T1000 (cell line): Measurements from ENCODE around the gene TMEM134.
"Not testable (repeated sequence)": the region's sequence is repeated elsewhere in the genome, so short reads cannot be mapped to it uniquely, and the experiment has no call there.

Experiments
- DNase-seq: peaks from one replicate; lab custom pipeline; 2025; ENCODE audit warnings: mixed read lengths; lab: John Stamatoyannopoulos, UW

The TMEM134 gene, protein sequence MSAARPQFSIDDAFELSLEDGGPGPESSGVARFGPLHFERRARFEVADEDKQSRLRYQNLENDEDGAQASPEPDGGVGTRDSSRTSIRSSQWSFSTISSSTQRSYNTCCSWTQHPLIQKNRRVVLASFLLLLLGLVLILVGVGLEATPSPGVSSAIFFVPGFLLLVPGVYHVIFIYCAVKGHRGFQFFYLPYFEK

DNA sequence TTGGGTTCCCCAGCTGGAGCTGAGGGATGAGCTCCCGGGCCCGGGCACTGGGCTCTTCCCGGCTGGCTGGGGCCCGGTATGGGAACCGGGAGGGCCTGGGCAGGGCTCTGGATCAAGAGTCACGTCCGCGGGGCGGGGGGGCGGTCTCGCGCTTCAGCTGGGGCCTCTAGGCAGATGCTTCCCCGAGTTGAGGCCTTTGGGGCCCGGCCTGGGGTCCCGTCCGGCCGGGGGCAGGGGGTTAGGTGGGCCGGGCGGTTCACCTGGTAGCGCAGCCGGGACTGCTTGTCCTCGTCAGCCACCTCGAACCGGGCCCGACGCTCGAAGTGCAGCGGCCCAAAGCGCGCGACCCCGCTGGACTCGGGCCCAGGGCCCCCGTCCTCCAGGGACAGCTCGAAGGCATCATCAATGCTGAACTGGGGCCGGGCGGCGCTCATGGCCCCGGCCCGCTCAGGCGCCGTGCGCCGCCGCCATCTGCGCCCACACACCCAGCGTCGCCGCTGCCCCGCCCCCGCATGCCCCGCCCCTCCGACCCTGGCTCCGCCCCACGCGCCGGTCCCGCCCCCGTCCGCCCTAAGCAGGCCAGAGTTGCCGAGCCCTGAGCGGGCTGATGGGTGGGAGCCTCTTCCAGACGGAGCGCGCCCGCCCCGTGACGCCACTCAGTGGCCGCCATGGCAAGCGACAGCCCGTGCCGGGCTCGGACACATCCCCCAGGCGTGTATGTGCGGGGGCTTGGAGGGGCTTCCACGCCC lies at the start of gene TMEM134:
TSS of gene TMEM134 (minus strand) at position 493 of the 749 bp plus-strand sequence. CDS start at position 434, 59 bp downstream.
- DNase-seq: peak; percentile 88

DNA sequence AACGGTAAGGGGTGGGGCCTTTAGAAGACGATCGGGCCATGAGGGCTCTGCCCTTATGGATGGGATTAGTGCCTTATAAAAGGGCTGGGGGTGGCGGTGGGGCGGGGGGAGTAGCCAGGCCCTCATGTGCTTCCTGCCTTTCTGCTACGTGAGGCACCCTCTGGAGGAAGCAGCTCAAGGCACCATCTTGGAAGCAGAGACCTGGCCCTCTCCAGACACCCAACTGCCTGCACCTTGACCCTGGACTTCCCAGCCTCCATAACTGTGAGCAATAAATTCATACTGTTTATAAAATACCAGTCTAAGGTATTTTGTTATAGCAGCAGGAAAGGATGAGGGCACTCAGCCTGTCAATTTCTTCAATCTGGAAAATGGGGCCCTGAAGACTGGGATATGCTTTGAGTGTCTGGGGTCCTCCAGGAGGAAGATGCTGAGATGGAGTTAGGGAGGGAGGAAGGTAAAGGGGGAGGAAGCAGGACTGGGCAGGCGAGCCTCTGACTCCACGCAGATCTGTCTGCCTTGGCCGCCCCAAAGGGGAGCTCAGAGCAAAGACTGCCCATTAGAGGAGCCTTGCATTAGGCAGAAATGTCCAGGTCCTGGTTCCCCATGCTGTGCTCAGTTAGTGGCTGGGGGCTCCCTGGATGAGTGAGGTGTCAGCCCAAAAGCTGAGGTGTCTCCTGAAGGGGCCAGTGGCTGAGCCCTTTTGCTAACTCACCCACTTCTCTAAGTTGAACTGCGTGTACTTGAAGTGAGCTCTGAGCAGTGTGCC lies 48.9 kb upstream of the TMEM134 start:
- DNase-seq: no peak

DNA sequence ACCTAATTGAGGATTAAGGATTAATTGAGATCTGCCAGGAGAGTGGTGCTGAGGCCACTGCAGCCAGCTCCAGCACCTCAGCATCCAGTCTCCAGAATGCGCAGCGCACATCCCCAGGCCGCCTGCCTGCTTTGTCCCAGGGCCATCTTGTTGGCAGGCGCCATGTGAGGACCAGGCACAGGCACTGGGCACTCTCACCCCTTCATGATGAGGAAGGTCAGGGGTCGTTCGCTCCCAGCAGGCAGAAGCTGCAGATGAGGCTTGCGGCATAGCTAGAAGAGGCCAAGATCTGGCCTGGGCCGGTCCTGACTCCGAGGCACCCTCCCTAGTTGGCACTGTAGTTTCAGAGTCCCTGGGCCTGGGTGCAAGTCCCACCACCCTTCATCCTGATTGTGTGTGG lies 47.8 kb upstream of the TMEM134 start:
- no peak for DNase-seq

DNA sequence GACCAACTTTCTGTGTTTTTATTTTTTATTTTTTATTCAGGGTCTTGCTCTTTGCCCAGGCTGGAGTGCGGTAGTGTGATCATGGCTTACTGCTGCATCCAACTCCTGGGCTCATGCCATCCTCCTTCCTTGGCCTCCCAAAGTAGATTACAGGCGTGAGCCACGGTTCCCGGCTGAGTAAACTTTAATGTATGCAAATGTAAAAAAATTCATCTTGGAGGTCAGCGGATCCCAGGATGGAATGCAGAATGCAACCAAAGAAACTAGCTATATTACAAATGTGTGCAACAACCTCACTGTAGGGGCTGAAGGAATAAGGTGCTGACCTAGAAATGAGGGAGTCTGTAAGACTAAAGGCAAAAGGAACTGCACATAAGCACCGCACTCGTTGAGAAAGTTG lies 45.1 kb upstream of the TMEM134 start:
- DNase-seq: no peak

DNA sequence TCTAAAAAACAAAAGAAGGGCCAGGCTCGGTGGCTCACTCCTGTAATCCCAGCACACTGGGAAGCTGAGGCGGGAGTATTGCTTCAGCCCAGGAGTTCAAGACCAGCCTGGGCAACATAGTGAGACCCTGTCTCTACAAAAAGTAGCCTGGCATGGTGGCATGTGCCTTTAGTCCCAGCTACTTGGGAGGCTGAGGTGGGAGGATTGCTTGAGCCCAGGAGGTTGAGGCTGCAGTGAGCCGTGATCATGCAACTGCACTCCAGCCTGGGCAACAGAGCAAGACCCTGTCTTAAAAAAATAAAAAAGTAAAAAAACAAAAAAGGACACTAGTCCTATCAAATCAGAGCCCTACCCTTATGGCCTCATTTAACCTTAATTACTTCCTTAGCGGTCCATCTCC lies 42.5 kb upstream of the TMEM134 start:
- not testable (repeated sequence) for DNase-seq

DNA sequence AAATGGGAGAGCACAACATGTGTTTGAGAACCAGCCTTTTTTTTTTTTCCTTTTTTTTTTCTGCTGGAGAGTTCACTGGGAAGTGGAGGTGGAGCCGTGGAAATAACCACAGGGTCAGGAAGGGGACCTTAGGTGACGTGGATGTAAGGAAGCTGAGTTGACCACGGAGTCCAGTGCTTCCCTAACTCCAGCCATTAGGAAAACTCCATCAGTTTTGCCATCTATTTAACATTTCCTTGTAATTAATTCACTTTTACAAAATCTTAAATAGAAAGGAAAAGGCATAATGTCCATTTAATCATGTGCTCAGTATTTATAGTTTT lies 40.9 kb upstream of the TMEM134 start:
- no peak for DNase-seq

DNA sequence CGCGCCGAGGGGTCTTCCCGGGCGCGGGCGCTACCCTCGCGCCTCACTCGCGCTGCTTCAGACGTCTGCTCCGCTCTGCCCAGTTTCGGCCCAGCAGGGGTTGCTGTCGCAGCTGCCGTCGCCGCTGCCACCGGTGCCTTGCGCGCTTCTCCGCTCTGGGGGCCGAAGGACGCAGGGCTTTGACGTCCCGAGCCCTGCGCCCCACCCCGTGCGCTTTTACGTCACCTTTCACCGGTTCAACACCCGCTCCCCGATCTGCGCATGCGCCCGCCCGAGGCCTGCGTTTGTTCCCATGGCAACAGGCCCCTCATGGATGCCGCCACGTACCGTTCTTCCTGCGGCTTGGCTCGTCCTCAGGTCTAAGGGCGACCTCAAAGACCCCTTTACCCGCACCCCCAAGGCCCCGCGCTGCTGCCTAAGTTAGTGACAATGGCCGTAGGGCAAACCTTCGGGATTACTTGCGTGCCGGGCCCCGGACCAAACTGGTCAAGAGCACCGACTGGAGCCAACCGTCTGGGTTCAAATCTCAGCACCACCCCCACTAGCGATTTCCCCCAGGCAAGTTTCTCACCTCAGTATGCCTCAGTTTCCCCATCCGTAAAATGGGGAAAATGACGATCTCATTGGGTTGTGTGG lies 39.6 kb upstream of the TMEM134 start:
- DNase-seq: peak; percentile 98

DNA sequence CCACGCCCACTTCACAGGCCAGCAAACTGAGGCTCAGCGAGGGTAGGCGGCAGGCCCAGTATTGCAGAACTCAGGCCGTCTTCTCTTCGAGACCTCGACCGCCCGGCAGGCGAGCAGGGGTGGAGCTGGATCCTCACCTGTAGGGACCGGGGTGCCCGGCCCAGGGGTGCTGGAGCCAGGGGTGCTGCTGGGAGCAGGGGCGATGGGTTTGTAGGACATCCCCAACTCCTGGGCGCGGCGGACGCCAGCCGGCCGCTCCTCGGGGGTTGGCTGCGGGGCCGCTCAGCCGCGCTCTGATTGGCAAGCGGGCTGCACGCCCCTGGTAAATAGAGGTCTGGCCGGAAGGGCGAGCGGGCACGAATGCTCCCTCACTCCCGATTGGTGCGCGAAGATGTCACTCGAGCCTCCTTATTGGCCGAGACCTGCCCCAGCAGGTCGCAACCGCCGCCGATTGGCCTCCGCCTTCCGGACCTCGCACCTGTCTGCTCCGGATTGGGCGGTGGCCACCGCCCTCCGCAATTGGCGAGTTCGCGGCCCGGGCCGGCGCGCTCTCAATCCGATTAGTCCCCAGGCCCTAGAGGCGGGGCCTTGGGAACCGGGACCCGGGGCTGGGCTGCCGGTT lies 38.9 kb upstream of the TMEM134 start, which contains the start of gene CDK2AP2:
TSS of gene CDK2AP2 (minus strand) at position 299 of the 622 bp plus-strand sequence. CDS start at position 219, 80 bp downstream.
- peak; percentile 98 for DNase-seq

DNA sequence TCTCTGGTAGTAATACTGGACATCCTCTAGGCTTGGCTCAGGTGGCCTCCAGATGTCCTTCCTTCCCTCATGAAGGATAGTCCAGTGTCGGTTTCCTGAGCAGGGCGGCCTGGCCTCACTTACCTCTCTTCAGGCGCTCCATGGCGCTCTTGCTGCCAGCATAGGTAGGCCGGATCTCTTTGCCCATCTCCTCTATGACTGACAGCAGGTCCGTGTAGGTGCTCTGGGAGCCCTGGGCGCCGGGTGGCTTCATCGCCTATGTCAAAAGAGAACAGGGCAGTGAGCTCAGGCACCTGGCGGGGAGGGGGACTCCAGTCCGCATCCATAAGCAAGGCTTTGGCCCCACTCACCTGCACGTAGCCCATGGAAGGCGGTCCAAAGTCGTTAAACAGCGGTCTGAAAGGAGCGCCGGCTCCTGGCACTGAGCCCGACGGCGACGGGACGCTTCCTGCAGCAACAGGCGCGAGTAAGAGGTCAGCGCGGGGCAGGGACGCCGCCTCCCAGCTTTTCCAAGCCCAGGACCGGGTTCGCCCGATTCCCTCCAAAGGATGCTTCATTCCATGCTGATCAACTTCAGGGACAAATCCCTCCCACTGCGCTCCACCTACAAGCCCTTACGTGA lies 38.3 kb upstream of the TMEM134 start:
- DNase-seq: no peak

DNA sequence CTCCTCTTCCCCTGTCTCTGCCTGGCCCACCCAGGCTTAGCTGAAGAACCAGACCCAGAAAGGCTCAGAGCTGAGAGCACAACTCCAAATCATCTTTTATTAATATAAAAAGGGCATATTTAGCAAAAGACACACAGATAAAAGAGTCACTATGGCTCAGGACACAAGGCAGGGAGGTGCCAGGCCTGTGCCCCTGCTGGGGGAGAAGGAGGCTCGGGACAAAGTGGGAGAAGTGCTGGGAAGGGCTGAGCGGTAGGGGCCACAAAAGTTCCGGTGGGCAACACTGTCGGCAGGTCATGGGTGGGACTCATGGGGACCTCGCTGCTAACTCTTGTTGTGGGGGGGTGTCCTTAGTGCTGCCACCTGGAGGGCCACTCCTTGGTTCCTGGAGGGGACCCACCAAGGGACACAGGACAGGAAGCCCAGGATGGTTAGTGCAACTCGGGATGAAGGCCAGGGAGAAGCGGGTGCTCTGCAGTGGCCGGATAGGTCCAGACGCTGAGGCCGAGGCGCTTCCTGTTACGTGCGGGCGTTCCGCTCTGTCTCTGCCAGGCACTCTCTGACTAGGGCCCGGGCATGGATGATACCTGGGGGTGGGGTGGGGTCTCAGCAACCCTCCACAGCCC lies 37.5 kb upstream of the TMEM134 start:
- DNase-seq: no peak

DNA sequence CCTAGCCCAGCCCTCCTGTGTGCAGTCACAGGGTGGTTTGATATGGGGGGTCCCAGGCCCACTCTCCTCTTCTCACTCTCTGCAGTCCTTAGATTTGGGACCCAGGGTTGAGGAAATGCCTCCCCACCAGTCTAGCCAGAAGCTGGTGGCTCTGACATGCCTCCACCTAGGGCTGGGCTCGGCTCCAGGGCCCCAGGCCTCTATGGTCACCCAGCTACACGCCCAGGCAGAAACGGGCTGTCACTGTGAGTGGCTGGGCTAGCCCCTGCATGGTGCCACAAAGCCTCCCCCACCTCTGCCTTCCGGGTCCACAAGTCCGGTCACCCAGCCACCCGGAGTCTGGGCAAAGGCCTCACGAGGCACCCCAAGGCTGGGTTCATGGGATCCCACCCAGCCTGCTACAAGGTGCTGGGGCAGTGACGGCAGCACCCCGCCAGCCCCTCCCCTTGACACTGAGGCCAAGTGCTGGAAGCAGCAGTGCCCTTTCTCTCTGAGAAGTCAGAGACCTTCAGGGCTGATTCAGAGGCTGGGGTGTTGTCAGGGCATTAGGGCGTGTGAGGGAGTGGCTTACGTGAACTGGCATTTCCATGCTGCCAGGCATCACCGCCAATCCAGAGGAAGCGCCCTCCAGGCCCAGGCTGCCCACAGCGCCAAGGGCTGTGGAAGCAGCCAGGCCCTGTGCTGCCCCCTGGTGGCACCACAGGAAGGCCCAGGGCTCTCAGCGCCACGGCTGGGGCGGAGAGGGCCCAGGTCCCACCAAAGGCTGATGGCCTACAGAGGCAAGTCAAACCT lies 36.8 kb upstream of the TMEM134 start:
- DNase-seq: peak; percentile 94

DNA sequence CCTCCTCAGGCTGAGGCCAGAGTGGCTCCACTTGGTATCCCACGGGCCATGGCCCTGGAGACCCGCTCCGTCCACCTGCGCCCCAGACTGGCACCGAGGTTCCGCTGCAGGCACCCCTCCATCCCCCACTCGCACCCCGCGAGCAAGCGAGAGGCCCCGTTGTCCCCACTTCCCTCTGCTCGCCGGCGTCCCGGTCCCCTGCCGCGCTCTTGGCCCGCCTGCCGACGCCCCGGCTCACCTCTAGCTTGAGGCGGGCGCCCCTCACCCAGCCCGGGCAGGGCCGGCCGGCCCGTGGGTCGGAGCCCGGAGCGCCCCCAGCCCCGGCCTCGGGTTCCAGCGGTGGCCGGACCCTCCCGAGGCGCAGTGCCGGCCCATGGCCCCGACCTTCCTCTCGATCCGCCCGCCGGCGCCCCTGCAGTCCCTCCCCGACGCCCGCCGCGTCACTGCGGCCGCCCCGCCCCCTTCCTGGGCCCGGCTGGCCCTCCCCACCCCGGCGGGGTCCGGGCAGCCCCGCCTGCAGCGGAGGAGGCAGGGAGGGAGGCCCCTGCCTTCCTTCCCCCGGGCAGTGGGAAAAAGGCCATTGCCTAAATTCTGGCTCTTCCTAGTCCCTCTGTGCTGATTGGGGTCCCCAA lies 36.0 kb upstream of the TMEM134 start, which contains the start of gene PITPNM1:
TSS of gene PITPNM1 (minus strand) at position 414 of the 632 bp plus-strand sequence. CDS start 1,183 bp downstream, outside the sequence.
- peak; percentile 52 for DNase-seq

DNA sequence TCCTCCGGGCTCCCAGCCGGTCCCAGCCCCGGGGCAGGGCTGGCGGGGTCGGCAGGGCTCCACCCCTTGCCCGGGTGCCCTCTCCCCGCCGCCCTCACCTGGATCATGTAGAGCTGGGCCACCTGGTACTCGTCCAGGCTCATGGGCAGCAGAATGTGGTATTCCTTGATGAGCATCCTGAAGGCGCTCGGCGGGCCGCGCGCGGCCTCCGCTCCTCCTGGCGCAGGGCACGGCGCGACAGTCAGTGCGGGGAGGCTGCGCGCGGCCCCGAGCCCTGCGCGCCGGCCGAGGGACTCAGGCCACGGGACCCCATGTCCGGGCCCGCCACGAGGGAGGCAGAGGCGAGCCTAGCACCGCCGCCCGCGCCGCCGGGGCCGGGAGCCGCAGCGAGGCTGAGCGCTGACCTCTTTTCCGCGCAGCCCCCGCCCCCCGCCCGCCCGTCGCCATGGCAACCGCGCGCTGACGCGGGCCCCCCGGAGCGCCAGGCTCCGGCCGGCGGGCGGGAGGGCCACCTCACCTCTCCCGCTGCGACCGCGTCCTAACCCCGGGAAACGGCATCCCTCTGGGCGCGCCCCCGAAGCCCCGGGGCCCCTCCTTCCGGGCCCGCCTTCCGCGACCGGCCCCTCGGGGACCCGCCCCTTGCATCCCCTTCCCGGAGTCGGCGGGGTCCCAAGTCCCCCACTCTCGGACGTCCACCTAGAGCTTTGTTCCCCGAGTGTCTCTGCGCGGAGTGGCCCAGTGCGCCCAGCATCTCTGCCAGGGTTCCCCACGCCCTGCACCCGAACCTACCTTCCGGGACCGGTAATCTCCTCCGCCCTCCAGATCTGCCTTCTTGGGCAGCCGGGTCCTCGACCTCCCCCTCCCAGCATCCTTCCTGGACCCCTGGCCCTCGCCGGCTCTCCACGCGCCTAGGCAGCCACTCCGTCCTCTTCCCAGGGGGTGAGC lies 35.2 kb upstream of the TMEM134 start:
- DNase-seq: peak; percentile 56

DNA sequence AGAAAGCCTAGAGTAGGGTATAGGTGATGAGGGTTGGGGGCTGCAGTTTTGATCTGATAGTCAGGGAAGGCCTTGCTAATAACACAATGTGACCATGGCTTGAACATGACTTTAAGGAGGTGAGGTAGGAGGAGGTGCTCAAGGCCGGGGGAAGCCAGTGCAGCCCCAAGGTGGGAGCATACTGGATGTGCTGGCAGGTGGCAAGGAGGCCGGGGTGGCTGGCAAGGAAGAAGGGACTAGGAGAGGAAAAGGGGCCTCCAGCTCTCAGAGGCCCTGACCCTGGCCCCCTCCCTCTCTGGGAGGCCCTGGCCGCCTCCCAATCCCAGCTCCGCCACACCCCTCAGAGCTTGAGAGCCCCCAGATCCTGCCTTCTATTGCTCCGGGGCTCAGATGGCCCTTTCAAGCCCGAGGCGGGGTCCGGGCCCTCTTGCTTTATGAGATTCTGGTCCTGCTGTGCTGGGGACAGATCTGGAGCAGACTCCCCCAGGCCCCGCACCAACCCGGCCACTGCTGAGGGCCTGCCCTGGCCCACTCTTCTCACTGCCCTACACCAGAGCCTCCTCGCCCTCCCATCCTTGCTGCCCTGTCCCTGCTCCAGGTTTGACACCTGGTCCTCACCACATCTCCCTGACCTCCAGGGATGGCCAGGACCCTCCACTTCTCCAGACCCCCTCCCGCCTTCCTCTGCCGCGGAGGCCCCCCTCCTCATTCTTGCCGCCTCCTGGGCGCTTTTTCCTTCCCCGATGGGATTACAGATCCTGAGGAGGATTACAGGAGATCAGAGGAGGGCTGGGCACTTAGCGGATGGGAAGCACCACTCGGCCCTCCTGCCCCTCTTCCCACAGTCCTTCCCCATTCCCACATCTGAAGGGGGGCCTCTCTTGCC lies 34.3 kb upstream of the TMEM134 start:
- DNase-seq: no peak

DNA sequence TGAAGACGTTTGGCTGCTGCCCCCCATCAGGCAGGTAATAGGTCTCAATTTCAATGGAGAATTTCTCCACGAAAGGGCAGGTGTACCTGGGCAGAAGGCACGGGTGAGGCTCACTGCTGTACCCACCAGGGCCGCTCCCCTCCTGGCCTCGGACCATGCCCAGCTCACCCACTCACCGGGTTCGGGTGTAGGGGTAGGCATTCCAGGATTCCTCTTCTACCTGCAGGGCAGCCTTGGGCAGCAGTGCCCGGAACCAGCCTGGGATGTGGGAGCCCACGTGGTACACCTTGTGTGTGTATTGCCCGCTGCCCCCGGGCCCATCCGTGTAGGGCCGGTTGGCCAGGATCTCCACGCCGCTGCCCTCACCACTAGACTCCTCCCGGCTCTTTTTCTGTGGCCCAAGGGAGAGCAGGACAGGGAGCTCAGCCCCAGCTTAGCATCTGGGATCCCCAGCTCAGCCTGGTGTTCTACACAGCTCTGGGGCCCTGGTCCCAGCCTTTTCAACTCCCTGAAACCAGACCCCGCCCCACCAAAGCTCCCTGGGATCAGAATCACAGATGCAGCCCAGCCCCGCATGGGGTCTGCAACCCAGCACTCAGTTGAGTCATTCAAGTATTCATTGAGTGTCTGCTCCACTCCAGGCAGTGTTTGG lies 33.4 kb upstream of the TMEM134 start:
- no peak for DNase-seq

DNA sequence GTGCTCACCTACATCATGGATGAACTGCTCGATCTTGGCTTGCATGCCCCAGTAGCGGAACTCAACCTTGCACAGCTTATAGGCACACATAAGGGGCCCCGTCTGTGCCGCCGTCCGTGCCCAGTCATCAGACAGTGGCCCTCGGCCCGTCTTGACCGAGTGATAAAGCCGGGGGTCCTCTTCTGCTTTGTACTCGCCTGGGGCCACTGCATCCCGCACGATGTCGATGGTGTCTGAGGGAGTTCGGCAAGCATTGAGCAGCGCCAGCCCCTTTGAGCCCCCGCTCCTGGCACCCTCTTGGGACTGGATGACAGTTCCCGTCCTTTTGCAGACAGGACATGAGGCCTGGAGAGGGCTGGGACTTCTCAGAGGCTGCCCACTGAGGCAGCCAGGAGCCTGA lies 32.8 kb upstream of the TMEM134 start:
- DNase-seq: no peak
